Karpas-422 (cell line): ENCODE results near the gene ALK. TPM values are rescaled to one million over a fixed set of nuclear protein-coding genes. Genes with fewer than 3 reads are reported as not detected.

Experiments used
- DNase-seq: peaks from one replicate; pipeline ENCODE4 v3.0.0-alpha.2; 2015
- H2AFZ ChIP-seq: fragments of 200-600 bp; sonication (generic); 2 replicates; pipeline ENCODE4 v1.6.1; 2014; ENCODE audit warnings: antibody characterized with exemption, low read length, mixed read lengths
- H3K27ac ChIP-seq: fragments of 200-600 bp; sonication (generic); 2 replicates; pipeline ENCODE4 v1.5.1; 2014; ENCODE audit warnings: mild to moderate bottlenecking, low read length, moderate library complexity
- H3K27me3 ChIP-seq: fragments of 200-600 bp; sonication (generic); 2 replicates; pipeline ENCODE4 v1.6.1; 2014; ENCODE audit warnings: low read length, mixed read lengths
- H3K36me3 ChIP-seq: fragments of 200-600 bp; sonication (generic); 2 replicates; pipeline ENCODE4 v1.6.1; 2014; ENCODE audit warnings: low read length, mixed read lengths; ENCODE audit not compliant: insufficient read depth
- H3K4me1 ChIP-seq: fragments of 200-600 bp; sonication (generic); 2 replicates; pipeline ENCODE4 v1.6.1; 2014; ENCODE audit warnings: mild to moderate bottlenecking, low read length, mixed read lengths
- H3K4me2 ChIP-seq: fragments of 200-600 bp; sonication (generic); 2 replicates; pipeline ENCODE4 v1.6.1; 2014; ENCODE audit warnings: low read length, low read depth, mild to moderate bottlenecking; ENCODE audit not compliant: poor library complexity, severe bottlenecking
- H3K4me3 ChIP-seq: fragments of 200-600 bp; sonication (generic); 2 replicates; pipeline ENCODE4 v1.5.1; 2014; ENCODE audit warnings: mild to moderate bottlenecking, antibody characterized with exemption, low read length, mixed read lengths
- H3K79me2 ChIP-seq: fragments of 200-600 bp; sonication (generic); 2 replicates; pipeline ENCODE4 v1.6.1; 2014; ENCODE audit warnings: mild to moderate bottlenecking, low read length, mixed read lengths
- H3K9ac ChIP-seq: fragments of 200-600 bp; sonication (generic); 2 replicates; pipeline ENCODE4 v1.6.0; 2014; ENCODE audit warnings: low read length
- H3K9me2 ChIP-seq: fragments of 200-600 bp; sonication (generic), shearing (Covaris generic); replicated peaks from 2 replicates; pipeline ENCODE4 v1.6.0; 2014; ENCODE audit warnings: mild to moderate bottlenecking, low read length, moderate library complexity; ENCODE audit not compliant: insufficient read depth
- H3K9me3 ChIP-seq: fragments of 300-700, 200-600 bp; sonication (generic); 2 replicates; pipeline ENCODE4 v1.6.1; 2014; ENCODE audit warnings: low read length, mixed read lengths
- H4K20me1 ChIP-seq: fragments of 200-600 bp; sonication (generic); 2 replicates; pipeline ENCODE4 v1.6.1; 2014; ENCODE audit warnings: mild to moderate bottlenecking, antibody characterized with exemption, low read length, low read depth; ENCODE audit not compliant: insufficient read depth
- total RNA-seq: library from RNA; depleted of rRNA; stranded (reverse); fragments of >200 nt; shearing (Covaris generic); gene quantifications from 2 replicates; pipeline ENCODE4 v1.2.3, GENCODE V29; 2014; ENCODE audit warnings: low replicate concordance

Gene ALK
- total RNA-seq, 1 experiment from 2014 or later, result not detected

GRCh38 chr2:29535188-29535587 is 386.2 kb downstream of the ALK start:
- H3K4me2 ChIP-seq, result no peak overlapping the region
- H4K20me1 ChIP-seq, result no peaks in the 10 kb centered on the region
- no peaks in the 10 kb centered on the region for H3K9me3 ChIP-seq
- DNase-seq, result no peak
- H2AFZ ChIP-seq, result no peak overlapping the region
- H3K4me1 ChIP-seq, result no peaks in the 10 kb centered on the region
- H3K9me2 ChIP-seq, result no peaks in the 10 kb centered on the region
- H3K36me3 ChIP-seq, result no peaks in the 10 kb centered on the region
- no peaks in the 10 kb centered on the region for H3K27me3 ChIP-seq
- no peak overlapping the region for H3K9ac ChIP-seq
- no peak overlapping the region for H3K4me3 ChIP-seq
- no peaks in the 10 kb centered on the region for H3K79me2 ChIP-seq
- no peak overlapping the region for H3K27ac ChIP-seq

- Histone ChIP-seq H3K36me3 (no peaks in the 10 kb centered on the region), H3K9me3 (no peaks in the 10 kb centered on the region), H3K4me1 (no peaks in the 10 kb centered on the region), H3K4me2 (no peak overlapping the region), H4K20me1 (no peaks in the 10 kb centered on the region), H3K27ac (no peak overlapping the region), H3K27me3 (no peaks in the 10 kb centered on the region), H3K79me2 (no peaks in the 10 kb centered on the region), H3K9ac (no peak overlapping the region), H3K9me2 (no peaks in the 10 kb centered on the region), H2AFZ (no peak overlapping the region), H3K4me3 (no peak overlapping the region)
- DNase-seq, result no peak
These were observed 388.9 kb downstream of the ALK start for GRCh38 chr2:29532436-29532835.

- no peak for DNase-seq
- no peaks in the 10 kb centered on the region for H4K20me1 ChIP-seq
- H3K9ac ChIP-seq, result no peak overlapping the region
- H3K27ac ChIP-seq, result no peak overlapping the region
- no peaks in the 10 kb centered on the region for H3K36me3 ChIP-seq
- no peaks in the 10 kb centered on the region for H3K9me2 ChIP-seq
- no peak overlapping the region for H2AFZ ChIP-seq
- H3K4me3 ChIP-seq, result no peak overlapping the region
- H3K27me3 ChIP-seq, result no peaks in the 10 kb centered on the region
- no peak overlapping the region for H3K4me2 ChIP-seq
- H3K9me3 ChIP-seq, result no peaks in the 10 kb centered on the region
- no peaks in the 10 kb centered on the region for H3K79me2 ChIP-seq
- H3K4me1 ChIP-seq, result no peaks in the 10 kb centered on the region
These were observed 389.8 kb downstream of the ALK start for GRCh38 chr2:29531626-29532025.

- Histone ChIP-seq H4K20me1 (no peaks in the 10 kb centered on the region), H3K9me2 (no peaks in the 10 kb centered on the region), H2AFZ (no peak overlapping the region), H3K27ac (no peak overlapping the region), H3K9me3 (no peaks in the 10 kb centered on the region), H3K4me1 (no peaks in the 10 kb centered on the region), H3K27me3 (no peaks in the 10 kb centered on the region), H3K79me2 (no peaks in the 10 kb centered on the region), H3K36me3 (no peaks in the 10 kb centered on the region), H3K4me2 (no peak overlapping the region), H3K9ac (no peak overlapping the region), H3K4me3 (no peak overlapping the region)
- DNase-seq, result no peak
These were observed 391.1 kb downstream of the ALK start for GRCh38 chr2:29530281-29530680.

- H3K9me2 ChIP-seq, result no peaks in the 10 kb centered on the region
These were observed 392.4 kb downstream of the ALK start for GRCh38 chr2:29528891-29529520.

GRCh38 chr2:29528371-29528770 is 393.0 kb downstream of the ALK start:
- Histone ChIP-seq H3K36me3 (no peaks in the 10 kb centered on the region), H2AFZ (no peak overlapping the region), H3K27me3 (no peaks in the 10 kb centered on the region), H3K4me3 (no peak overlapping the region), H3K27ac (no peak overlapping the region), H3K9me2 (no peaks in the 10 kb centered on the region), H3K9me3 (no peaks in the 10 kb centered on the region), H3K4me2 (no peak overlapping the region), H3K4me1 (no peaks in the 10 kb centered on the region), H3K79me2 (no peaks in the 10 kb centered on the region), H4K20me1 (no peaks in the 10 kb centered on the region), H3K9ac (no peak overlapping the region)
- DNase-seq, result no peak

More at GRCh38 chr2:29528891-29529520, 392.4 kb downstream of the ALK start:
- Histone ChIP-seq H3K36me3 (no peaks in the 10 kb centered on the region), H3K9me3 (no peaks in the 10 kb centered on the region), H3K27me3 (no peaks in the 10 kb centered on the region), H3K27ac (no peak overlapping the region), H3K79me2 (no peaks in the 10 kb centered on the region), H3K9ac (no peak overlapping the region), H3K4me3 (no peak overlapping the region), H2AFZ (no peak overlapping the region), H3K4me2 (no peak overlapping the region), H3K4me1 (no peaks in the 10 kb centered on the region), H4K20me1 (no peaks in the 10 kb centered on the region)
- no peak for DNase-seq

- H2AFZ ChIP-seq, result no peak overlapping the region
- no peaks in the 10 kb centered on the region for H3K79me2 ChIP-seq
- DNase-seq, result no peak
- no peak overlapping the region for H3K4me2 ChIP-seq
- H3K9me3 ChIP-seq, result no peaks in the 10 kb centered on the region
- no peaks in the 10 kb centered on the region for H3K27me3 ChIP-seq
- no peaks in the 10 kb centered on the region for H3K36me3 ChIP-seq
- H3K9ac ChIP-seq, result no peak overlapping the region
- no peaks in the 10 kb centered on the region for H4K20me1 ChIP-seq
- H3K27ac ChIP-seq, result no peak overlapping the region
- H3K4me3 ChIP-seq, result no peak overlapping the region
- no peaks in the 10 kb centered on the region for H3K9me2 ChIP-seq
- H3K4me1 ChIP-seq, result no peaks in the 10 kb centered on the region; the same call in 1 of the 2 replicates
These were observed 393.4 kb downstream of the ALK start for GRCh38 chr2:29527947-29528346.

- Histone ChIP-seq H3K36me3 (no peaks in the 10 kb centered on the region), H3K9ac (no peak overlapping the region), H3K79me2 (no peaks in the 10 kb centered on the region), H4K20me1 (no peaks in the 10 kb centered on the region), H3K27ac (no peak overlapping the region), H2AFZ (no peak overlapping the region), H3K9me3 (no peaks in the 10 kb centered on the region), H3K4me3 (no peak overlapping the region), H3K4me1 (peaks cover 9% of the 10 kb centered on the region), H3K4me2 (no peak overlapping the region), H3K27me3 (no peaks in the 10 kb centered on the region), H3K9me2 (no peaks in the 10 kb centered on the region)
- no peak for DNase-seq
These were observed 394.5 kb downstream of the ALK start for GRCh38 chr2:29526587-29527586.
